Embryonic facial prominence (tissue), 1 donor: ENCODE measurements around the gene SDR39U1.

Experiments used
- DNase-seq: peaks from one replicate; pipeline ENCODE4 v3.0.0-alpha.2; 2016; ENCODE audit errors: extremely low spot score

Gene SDR39U1

DNA sequence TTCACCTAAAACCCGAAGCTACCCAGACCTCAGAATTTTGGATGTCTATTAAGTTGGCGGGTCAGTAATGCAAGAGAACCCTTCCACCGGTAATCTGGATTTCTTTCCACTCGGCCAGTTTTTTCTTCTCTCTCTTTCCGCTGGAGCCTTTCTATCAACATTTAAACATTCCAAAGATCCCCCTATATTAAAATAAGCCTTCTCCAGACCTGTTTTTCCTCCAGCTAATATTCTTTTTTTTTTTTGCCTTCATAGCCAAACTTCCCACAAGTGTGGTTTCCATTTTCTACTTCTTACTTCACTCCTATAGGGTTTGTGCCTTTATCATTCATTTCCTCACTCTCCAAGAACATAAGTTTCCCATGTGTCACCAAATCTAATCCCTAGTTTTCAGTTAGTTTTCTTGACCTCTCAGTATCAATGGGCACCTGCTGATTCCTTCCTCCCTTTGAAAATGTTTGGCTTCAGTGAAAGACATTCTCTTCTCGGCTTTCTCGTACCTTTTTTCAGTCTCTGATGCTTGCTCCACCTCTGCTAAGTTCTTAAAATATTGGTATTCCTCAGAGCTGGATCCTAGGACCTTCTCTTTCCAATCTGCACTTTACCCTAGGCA is 583 bp upstream of the SDR39U1 start:
- no peak for DNase-seq

DNA sequence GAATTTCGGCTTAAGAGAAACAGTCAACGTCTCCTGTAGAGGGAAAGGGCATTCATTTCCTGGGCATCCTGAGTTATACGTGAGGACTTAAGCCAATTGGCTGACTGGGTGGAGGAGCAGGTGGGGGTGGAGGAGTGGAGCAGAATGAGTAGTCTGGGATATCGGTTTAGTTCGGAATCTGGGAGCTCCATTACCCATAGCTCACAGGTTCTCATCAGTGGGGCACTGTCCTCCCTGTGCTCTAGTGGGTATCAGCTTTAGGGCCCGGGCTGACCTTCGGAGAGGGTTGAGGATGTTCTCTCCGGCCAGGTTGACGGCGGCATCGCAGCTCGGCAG is 704 bp downstream of the SDR39U1 start:
- peak; percentile 45 for DNase-seq

- no peak for DNase-seq
These were observed 1.1 kb downstream of the SDR39U1 start for GRCh38 chr14:24441485-24441884.

DNA sequence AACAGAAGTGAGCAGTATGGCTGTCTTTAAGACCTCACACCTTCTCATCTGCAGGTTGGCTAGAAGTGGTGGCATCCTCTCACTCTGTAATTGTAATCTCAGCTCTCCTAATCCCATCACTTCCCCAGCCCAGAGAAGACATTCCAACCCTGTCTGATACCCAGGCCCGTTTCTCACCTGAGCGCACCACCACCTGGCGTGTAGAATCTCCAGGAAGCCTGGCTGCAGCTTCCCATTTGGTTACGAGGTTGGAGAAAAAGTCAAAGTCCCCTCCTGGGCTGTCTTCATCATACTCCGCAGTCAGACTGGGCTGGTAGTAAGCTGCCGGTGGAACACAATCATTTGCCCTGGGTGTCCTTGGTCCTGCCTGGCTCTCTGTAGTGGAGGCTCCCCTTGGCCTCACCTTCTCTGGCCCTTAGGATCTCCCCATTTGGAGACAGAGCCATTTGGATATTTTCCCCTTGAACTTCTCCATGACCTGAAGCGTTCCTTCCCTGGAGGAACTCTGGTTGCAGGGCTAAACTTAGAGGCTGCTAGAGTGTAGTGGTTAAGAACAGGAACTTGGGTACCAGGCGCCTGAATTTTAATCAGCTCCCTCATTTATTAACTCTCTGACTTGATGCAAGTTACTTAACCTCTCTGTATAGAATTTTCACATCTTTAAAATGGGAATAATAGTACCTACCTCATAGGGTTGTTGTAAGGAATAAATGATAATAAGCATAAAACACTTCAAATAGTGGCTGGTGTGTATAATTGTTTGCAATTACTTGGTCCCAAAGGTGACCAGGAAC is 1.8 kb downstream of the SDR39U1 start:
- no peak for DNase-seq

DNA sequence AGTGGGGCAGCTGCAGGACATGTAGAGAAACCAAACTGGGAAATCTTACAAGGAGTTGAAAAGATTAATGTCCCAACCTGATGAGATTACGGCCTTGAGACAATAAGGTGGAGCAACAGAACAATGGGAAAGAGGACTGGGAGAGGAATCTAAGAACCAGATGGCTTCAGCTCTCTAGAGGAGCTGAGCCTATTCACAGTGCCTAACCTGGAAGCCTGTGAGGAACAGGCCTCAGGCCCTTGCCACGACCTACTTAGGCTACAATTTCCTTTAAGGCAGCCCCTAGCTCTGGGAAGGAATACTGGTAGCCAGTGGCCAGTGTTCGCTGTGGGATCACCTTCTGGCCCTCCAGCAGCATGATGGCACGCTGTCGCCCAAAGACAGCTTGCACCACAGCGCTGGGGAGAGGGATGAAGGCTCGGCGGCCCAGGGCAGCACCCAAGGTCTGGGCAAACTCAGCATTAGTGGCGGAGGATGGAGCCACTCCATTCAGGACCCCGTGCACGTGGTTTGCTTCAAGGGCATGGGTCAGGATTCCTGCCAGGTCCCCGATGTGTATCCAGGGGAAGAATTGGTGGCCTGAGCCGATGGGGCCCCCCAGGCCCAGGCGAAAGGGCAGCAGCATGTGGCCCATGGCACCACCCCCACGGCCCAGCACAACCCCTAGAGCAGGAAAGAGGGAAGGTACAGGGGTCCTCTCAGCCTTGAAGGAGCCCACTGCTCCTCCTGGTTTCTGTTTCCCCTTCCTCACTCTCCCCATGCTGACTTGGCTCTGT is 2.6 kb downstream of the SDR39U1 start:
- DNase-seq, result no peak

DNA sequence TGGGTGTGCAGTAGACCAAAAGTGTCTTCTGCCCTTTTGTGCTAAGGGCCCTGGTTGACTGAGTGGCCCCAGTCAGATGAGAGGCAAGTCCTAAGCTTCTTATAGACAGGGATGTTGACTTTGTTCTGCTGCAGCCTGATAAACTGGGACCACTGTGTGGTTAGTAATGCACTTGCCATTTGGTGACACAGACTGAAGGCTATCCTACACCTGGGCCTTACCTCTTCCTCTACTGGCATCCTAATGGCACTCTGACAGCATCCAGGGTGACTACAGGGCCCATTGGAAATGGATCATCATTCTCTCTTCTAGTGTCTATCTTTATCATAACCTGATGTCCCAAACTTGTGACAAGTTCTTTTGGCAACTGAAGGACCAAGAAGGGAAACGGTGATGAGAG is 3.3 kb downstream of the SDR39U1 start:
- DNase-seq, result no peak

GRCh38 chr14:24438223-24439097 is 4.1 kb downstream of the SDR39U1 start:
- DNase-seq, result no peak

- no peak for DNase-seq
These were observed 4.9 kb downstream of the SDR39U1 start for GRCh38 chr14:24437736-24438067.

GRCh38 chr14:24437020-24437735 is 5.4 kb downstream of the SDR39U1 start:
- DNase-seq, result no peak

DNA sequence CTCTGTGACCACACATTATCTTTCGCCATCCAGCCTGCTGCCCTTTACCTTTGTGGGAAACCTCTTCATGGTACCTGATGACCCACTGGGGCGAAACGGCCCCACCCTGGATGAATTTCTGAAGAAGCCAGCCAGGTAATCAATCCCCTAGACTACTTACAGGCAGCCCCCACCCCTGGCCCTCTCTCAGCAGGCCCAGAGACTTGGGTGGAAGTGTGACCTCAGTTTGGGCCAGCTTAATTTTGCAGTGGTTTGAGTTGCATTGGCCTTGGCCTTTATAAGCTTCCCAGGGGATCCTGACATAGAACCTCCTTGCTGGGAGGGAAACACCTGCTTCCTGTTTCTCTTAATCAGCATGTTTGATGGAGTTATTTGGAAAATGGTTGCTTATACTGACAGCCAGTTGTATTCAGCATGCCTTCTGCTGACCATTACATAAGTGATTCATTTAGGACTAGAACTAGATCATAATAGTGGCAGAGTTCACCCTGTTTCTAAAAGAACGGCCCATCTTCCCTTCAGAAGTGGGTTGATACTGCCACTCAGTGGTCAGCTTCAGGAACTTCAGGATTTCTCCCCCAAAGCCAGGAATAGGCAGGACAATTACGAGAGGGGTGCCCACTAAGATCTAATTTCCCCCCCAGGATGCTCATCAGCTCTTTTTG is 6.1 kb downstream of the SDR39U1 start:
- DNase-seq, result peak; percentile 61

- DNase-seq, result no peak
These were observed 6.6 kb downstream of the SDR39U1 start for GRCh38 chr14:24435998-24436354.

GRCh38 chr14:24435192-24435810 is 7.3 kb downstream of the SDR39U1 start:
- no peak for DNase-seq

DNA sequence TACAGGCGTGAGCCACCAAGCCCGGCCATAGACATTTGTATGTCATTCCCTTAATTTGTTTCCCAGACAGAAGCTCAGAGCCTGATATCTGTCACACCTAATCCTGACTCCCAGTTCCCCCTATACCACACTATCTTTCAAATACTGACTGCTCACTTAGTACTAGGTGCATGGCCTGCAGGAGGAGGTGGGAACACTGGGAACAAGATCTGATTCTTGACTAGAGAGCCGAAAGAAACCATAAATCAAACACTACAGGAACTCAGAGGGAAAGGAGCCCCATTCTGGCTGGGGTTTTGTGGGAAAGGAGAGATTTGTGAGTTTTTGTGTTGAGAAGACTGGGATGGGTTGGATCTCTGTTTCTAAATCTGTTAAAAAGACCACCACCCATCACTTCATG is 7.9 kb downstream of the SDR39U1 start:
- no peak for DNase-seq

GRCh38 chr14:24434036-24434435 is 8.5 kb downstream of the SDR39U1 start:
- DNase-seq, result no peak

DNA sequence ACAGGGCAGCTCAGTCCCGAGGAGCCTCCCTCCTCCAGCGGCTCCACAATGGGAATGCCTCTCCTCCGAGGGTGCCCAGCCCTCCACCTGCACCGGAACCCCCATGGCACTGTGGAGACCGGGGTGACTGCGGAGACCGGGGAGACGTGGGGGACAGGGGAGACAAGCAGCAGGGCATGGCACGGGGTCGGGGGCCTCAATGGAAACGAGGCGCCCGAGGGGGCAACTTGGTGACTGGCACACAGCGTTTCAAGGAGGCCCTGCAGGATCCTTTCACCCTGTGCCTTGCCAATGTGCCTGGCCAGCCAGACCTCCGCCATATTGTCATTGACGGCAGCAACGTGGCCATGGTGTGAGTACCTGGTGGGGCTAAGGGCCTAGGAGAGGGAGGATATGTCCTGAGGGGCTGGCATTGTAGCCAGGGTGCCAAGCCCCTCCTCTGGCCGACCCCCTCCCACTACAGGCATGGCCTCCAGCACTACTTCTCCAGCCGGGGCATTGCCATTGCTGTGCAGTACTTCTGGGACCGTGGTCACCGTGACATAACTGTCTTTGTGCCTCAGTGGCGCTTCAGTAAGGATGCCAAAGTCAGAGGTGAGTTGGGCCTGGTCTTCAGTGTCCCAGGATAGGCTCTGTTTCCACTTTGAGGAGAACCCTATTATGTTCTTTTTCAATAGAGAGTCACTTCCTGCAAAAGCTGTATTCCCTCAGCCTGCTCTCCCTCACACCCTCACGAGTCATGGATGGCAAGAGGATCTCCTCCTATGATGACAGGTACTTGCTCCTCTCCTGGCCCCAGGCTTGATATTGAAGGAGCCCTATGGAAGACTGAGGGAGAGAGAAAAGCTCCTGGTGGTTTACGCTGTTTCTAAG is 10.1 kb downstream of the SDR39U1 start:
- DNase-seq, result no peak

DNA sequence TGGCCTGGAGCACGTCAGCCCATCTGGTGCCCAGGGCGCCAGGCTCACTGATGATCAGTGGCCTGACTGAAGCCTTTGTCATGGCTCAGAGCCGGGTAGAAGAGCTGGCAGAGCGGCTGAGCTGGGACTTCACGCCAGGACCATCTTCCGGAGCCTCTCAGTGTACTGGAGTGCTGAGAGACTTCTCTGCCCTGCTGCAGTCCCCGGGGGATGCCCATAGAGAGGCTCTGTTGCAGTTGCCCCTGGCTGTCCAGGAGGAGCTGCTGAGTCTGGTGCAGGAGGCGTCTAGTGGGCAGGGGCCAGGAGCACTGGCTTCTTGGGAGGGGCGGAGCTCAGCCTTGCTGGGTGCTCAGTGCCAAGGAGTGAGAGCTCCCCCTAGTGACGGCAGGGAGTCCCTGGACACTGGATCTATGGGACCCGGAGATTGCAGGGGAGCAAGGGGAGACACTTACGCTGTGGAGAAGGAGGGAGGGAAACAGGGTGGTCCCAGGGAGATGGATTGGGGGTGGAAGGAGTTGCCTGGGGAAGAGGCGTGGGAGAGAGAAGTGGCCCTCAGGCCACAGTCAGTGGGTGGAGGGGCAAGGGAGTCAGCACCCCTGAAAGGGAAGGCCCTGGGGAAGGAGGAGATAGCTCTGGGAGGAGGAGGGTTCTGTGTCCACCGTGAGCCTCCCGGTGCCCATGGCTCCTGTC is 10.9 kb downstream of the SDR39U1 start:
- peak; percentile 67 for DNase-seq

GRCh38 chr14:24430682-24431568 is 11.7 kb downstream of the SDR39U1 start:
- DNase-seq, result no peak

DNA sequence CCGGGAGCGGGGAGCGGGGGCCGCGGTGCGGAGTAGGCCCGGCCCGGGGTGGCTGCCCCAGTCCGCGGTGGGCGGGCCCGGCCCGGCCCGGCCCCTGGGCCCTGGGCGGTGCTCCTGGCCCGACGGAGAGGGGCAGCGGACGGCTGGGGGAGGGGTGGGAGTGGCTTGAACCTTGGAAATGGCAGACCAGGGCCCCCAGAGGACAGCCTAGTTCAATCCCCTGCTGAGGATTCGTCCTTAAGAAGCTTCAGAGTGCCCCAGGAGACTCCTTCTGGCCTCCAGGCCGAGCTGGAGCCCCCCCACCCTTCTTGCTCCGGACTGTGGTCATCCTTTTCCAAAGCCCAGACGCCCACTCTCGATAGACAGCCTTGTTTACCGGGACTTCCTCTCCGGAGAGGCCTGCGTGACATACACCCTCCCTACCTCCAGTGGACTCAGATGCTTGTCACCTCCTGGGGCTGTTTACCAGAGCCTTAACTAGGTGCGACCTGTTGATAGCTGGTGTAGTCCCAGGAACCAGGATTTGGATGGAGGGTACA is 12.4 kb downstream of the SDR39U1 start:
- no peak for DNase-seq
